ENCODE data around the gene GREM1. TPM values are rescaled to one million over a fixed set of nuclear protein-coding genes. Genes with fewer than 3 reads are reported as not detected.

GREM1 gene
- not detected for total RNA-seq

DNA sequence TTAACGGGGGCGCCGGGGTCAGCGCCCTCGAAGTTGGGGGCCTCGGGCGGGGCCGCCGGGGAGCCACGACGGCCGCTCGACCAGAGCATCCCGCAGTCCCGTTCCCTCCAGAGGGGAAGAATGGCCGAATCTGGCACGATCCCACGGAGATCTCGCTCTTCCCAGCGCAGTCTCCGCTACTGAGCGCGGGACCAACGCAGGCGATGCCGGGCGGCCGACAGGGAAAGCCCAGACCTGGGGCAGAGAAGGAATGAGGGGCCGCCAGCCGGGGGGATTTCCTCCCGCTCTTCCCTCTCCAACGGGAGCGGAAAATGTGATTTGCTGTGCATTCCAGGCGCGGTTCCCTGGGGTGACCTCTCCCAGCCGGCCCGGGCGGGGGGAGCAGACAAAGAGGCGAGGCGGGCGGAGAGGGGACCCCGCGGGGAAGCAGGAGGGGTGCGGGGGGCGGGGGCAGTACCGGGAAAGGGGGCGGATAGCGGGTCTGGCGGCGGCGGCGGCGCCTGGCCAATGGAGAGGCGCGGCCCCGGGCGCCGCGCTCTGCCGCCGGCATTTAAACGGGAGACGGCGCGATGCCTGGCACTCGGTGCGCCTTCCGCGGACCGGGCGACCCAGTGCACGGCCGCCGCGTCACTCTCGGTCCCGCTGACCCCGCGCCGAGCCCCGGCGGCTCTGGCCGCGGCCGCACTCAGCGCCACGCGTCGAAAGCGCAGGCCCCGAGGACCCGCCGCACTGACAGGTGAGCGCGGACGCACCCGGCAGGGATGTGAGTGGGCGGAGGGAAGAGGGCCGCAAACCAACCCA, at the start of gene GREM1:
Gene GREM1, plus strand, starts transcription at position 579 of the 801 bp plus-strand sequence. CDS start 12,687 bp downstream, outside the sequence.
- Mint-ChIP-seq H3K27ac (peak within 1 kb of the TSS; percentile 61), H3K4me1 (peaks cover 25% of the 10 kb centered on the region), H3K4me3 (peak within 1 kb of the TSS; percentile 46), H3K36me3 (no peaks in the 10 kb centered on the region), H3K27me3 (peaks cover 87% of the 10 kb centered on the region), H3K9me3 (ENCODE audit: low read depth) (no peaks in the 10 kb centered on the region)
- no peak for ATAC-seq
- DNase-seq, result no peak
- CTCF ChIA-PET, result no interaction called here

DNA sequence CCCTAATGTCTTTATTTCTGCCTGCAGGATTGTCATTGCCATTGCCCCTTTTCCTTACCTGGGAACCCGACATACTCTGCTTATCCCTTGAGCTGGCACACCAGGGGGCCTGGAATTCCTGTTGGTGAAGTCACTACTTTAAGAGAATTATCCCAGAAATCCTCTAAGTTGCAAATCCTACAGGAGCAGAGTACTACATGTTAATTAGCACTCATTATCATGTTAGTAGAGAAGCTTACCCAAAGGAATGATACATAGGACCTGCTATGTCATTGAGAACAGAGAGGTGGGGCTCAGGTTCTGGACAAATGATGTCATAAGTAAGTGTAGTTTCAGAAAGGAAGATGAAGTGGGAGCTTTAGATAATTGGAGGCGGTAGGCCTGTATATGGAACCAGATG, 48.9 kb upstream of the GREM1 start:
- no peaks in the 10 kb centered on the region for H3K9me3 Mint-ChIP-seq (ENCODE audit: low read depth)
- H3K27ac Mint-ChIP-seq, result no peak overlapping the region
- no peaks in the 10 kb centered on the region for H3K4me1 Mint-ChIP-seq
- no peaks in the 10 kb centered on the region for H3K27me3 Mint-ChIP-seq
- CTCF ChIA-PET, result interaction anchor here (1.0 to 1.4 kb wide), 2 partner anchors 325 to 329 kb away, joined by 3 read pairs; no protein-coding TSS in a partner anchor
- H3K4me3 Mint-ChIP-seq, result no peak overlapping the region
- ATAC-seq (no peak), DNase-seq (no peak)
- H3K36me3 Mint-ChIP-seq, result peaks cover 1% of the 10 kb centered on the region

DNA sequence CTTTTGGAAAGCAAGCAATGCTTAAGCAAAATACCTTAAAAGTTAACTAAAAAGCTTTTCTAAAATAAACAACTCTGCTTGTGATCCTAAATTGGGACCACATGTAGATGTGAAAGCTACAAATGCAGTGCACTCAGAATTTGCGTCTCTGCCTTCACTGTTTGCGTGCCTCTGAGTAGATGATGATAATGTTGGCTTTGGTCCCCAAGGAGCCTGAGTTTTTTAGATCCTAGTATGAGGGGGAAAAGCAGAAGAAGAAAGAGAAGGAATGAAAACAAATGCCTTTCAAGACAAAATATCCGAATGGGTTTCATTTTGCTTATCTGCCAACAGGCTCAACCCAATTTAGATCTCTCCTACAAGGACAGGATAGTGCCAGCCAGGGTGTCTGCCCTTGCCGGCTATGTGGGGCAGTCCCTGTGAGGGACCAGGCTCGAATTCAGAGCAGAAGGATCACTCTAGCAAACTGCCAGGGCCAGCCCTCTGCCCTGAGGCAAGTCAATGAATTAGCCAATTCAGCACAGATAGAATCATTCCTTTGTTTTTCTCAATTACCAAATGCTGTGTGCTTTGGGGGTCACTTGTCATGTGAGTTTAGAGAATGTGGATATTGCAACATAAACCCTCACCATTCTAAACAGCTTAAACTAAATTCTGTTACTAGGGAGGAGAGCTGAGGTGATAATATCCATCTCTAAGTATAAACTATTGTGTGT, 47.8 kb upstream of the GREM1 start:
- H3K36me3 Mint-ChIP-seq, result peaks cover 1% of the 10 kb centered on the region
- H3K9me3 Mint-ChIP-seq (ENCODE audit: low read depth), result no peaks in the 10 kb centered on the region
- DNase-seq, result no peak
- no peak overlapping the region for H3K27ac Mint-ChIP-seq
- no peaks in the 10 kb centered on the region for H3K27me3 Mint-ChIP-seq
- no peak overlapping the region for H3K4me3 Mint-ChIP-seq
- H3K4me1 Mint-ChIP-seq, result no peaks in the 10 kb centered on the region
- CTCF ChIA-PET, result no interaction called here
- ATAC-seq, result no peak

DNA sequence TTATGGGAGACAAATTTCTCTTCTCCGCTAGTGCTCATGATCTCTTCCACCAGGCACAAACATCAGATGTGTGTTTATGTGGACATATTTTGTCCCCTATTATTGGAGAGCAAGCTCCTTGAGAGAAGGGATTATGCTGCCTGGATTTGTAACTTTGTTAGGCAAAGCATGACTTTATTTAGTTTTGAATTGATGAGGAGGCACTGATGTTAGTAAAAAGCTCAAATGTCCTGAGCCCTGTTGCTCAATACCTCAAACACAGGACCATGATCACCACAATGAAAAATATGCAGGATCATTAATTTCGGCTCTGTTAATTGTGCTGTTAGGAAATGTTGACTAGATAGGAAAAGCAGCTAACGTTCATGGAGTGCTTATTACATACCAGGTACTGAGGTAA, 47.2 kb upstream of the GREM1 start:
- Mint-ChIP-seq H3K36me3 (peaks cover 1% of the 10 kb centered on the region), H3K9me3 (ENCODE audit: low read depth) (no peaks in the 10 kb centered on the region), H3K4me1 (no peaks in the 10 kb centered on the region), H3K27ac (no peak overlapping the region), H3K4me3 (no peak overlapping the region), H3K27me3 (no peaks in the 10 kb centered on the region)
- CTCF ChIA-PET, result interaction anchor here (1.4 kb wide), 1 partner anchor 20 kb away, joined by 3 read pairs; no protein-coding TSS in a partner anchor
- DNase-seq (no peak), ATAC-seq (no peak)

DNA sequence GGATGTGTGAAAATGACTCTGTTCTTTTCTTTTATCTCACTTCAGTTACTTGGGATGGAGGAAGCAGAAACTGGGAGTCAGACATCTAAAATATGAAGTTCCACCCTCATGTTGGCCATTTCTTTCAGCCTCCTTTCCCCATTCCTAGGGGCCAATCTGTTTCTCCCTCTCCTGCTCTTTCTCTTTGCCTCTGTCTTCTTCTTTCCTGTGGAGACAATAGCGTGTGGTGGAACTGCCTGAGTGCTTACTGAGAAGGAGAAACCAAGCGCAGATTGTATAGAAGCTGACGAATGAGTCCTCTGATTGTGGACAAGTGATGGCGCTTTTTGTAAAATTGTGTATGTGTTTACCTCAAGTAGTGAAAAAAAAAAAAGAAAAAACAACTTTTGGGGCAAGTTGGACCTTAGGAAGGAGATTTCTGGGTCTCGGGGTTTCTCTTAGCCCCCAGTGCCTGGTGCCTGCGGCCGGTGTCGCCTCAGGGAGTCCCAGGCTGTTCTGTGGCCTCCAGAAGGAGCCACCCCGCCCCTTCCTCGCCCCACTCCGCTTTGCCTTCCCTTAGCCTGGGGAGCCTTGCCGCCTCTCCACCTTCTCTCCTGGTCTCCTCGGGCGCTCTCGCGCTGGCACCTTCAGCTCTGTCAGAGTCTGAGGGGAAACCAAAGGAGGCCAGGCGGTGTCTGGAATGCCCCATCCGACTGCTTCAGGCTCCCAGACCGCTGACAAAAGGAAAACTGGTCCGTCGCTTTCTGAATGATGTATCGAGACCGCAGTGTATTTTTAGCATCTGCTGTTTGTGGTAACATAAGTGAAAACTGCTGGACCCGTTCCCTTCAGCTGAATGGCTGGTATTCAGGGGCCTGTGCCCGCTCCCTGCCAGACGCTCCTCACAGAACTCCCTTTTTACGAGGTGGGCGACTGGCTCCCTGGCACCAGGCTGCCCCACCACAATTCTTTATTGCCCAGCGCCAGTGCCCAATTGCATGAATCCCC, 46.2 kb upstream of the GREM1 start:
- no peaks in the 10 kb centered on the region for H3K4me1 Mint-ChIP-seq

DNA sequence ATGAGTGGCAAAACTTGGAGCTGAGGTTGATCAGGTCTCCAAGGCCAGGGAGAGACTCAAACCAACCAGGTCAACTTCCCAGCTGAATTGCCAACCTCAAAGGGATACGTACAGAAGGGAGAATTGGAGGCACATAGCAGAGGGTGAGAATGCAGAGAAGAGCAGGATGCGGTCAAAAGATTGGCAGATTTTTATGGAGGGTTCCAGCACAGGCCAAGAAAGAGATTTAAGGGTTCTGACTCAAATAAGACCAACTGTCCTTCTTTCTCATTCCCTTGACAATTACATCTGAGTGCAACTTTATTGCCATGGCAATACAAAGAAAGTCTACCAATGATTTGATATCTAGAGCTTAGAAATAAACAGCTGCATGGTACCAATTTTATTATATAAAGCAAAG, 43.1 kb upstream of the GREM1 start:
- Mint-ChIP-seq H3K36me3 (no peaks in the 10 kb centered on the region), H3K4me1 (no peaks in the 10 kb centered on the region), H3K27ac (no peak overlapping the region), H3K9me3 (ENCODE audit: low read depth) (no peaks in the 10 kb centered on the region), H3K4me3 (no peak overlapping the region), H3K27me3 (no peaks in the 10 kb centered on the region)
- DNase-seq (no peak), ATAC-seq (no peak)
- CTCF ChIA-PET, result no interaction called here

More for the DNA sequence above, 46.2 kb upstream of the GREM1 start:
- Mint-ChIP-seq H3K27ac (no peak overlapping the region), H3K27me3 (no peaks in the 10 kb centered on the region), H3K9me3 (ENCODE audit: low read depth) (no peaks in the 10 kb centered on the region), H3K4me3 (no peak overlapping the region), H3K36me3 (peaks cover 1% of the 10 kb centered on the region)
- no peak for ATAC-seq
- no peak for DNase-seq
- CTCF ChIA-PET, result interaction anchor here (0.9 to 1.4 kb wide), 2 partner anchors 21 to 173 kb away, joined by 3 read pairs; no protein-coding TSS in a partner anchor

DNA sequence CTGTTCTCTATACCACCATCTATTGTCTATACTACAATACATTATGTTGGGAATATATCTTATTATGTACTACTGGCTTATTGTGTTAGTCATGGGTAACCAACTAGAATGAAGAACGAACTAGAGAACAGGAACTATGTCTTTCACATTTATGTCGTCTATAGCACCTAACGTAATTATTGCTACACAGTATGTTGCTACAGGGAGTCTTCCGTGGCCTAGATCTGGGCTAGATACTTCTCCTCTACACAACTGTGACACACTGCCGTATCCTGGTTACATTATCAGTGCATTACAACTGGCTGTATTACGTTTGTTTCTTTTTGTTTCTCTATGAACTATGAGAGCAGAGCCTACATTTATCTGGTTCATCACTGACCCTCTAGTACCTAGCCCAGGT, 42.3 kb upstream of the GREM1 start:
- ATAC-seq (no peak), DNase-seq (no peak)
- H3K9me3 Mint-ChIP-seq (ENCODE audit: low read depth), result no peaks in the 10 kb centered on the region
- H3K27ac Mint-ChIP-seq, result no peak overlapping the region
- no peak overlapping the region for H3K4me3 Mint-ChIP-seq
- H3K4me1 Mint-ChIP-seq, result no peaks in the 10 kb centered on the region
- H3K36me3 Mint-ChIP-seq, result no peaks in the 10 kb centered on the region
- no peaks in the 10 kb centered on the region for H3K27me3 Mint-ChIP-seq
- CTCF ChIA-PET, result no interaction called here

DNA sequence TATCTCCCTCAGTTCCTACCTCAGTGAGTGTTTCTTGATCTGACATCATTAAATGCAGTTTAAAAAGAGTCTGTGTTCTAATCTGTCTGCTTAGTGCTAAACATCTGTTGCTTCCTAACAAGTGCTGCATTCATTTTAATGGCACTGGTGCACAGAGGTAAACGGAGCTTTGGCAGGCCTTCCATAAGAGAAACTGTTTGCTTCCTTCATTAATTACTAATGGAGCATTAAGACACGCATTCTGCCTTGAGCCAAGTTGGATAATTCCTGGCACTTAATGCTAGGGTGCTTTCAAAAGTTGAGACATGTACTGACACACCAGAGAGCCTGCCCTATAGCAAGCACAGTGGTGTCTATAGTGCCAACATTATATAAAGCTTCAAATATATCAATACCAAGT, 41.6 kb upstream of the GREM1 start:
- H3K36me3 Mint-ChIP-seq, result no peaks in the 10 kb centered on the region
- no peaks in the 10 kb centered on the region for H3K27me3 Mint-ChIP-seq
- DNase-seq, result no peak
- no peak overlapping the region for H3K4me3 Mint-ChIP-seq
- H3K27ac Mint-ChIP-seq, result no peak overlapping the region
- H3K9me3 Mint-ChIP-seq (ENCODE audit: low read depth), result no peaks in the 10 kb centered on the region
- H3K4me1 Mint-ChIP-seq, result no peaks in the 10 kb centered on the region
- CTCF ChIA-PET, result no interaction called here
- ATAC-seq, result no peak

DNA sequence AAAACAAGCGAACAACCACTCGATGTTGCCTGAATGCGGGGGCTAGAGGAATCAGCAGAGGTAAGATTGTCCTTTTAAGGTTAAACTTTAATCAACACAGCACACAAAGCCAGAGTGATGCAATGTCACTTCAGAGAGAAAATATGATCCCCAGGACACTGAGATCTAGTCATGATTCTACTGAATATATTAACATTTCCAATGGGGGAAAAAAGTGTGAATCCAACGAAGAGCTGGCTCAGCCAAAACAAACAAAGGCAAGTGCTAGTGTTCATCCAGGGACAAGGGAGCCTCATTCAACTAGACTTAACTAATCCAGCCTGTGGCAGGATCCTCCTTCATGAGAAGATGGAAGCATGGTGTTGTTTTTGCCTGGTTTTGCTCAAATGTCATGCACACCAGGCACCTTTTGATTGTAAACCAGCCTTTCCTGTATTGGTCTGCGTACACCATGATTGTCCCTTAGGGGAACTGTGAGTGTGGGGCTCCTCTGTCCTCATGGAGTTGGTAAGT, 40.5 kb upstream of the GREM1 start:
- H3K9me3 Mint-ChIP-seq (ENCODE audit: low read depth), result no peaks in the 10 kb centered on the region
- H3K4me1 Mint-ChIP-seq, result no peaks in the 10 kb centered on the region
- CTCF ChIA-PET, result no interaction called here

DNA sequence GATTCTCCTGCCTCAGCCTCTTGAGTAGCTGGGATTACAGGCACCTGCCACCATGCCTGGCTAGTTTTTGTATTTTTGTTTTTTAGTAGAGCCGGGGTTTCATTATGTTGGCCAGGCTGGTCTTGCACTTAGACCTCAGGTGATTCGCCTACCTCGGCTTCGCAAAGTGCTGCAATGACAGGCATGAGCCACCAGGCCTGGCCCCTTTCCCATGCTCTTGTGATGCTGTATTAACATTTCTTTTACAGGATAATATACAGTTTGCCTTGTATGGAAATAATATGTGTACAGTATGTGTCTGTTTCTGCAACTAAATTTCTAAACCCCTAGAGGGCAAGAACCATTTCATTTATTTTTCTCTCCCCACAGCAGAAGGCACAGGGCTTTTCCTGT, 38.5 kb upstream of the GREM1 start:
- CTCF ChIA-PET, result interaction anchor here (1.5 kb wide), 1 partner anchor 21 kb away, joined by 3 read pairs; no protein-coding TSS in a partner anchor
- H3K9me3 Mint-ChIP-seq (ENCODE audit: low read depth), result no peaks in the 10 kb centered on the region
- H3K4me1 Mint-ChIP-seq, result peaks cover 10% of the 10 kb centered on the region
- ATAC-seq (no peak), DNase-seq (no peak)
- H3K27ac Mint-ChIP-seq, result no peak overlapping the region
- peaks cover 10% of the 10 kb centered on the region for H3K36me3 Mint-ChIP-seq
- H3K27me3 Mint-ChIP-seq, result no peaks in the 10 kb centered on the region
- no peak overlapping the region for H3K4me3 Mint-ChIP-seq

More for the DNA sequence above, 40.5 kb upstream of the GREM1 start:
- Mint-ChIP-seq H3K4me3 (no peak overlapping the region), H3K27me3 (no peaks in the 10 kb centered on the region), H3K36me3 (no peaks in the 10 kb centered on the region), H3K27ac (no peak overlapping the region)
- ATAC-seq (no peak), DNase-seq (no peak)

DNA sequence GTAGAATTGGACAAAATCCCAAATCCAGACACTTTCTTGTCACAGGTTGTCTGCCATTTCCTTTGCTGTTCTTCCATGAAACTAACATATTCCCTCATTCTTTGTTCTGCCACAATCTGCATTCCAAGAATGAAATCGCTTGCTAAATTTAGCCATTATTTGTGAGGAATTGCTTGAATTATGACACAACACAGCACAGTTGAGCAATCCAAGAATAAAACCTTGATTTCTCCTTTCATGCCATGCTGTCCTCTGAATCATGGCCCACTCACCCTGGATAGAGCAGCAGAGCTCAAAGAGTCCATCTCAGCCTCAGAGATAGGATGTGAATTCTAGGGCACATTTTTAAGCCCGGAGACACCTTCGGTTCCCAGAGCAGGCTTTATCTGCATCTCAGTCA, 35.2 kb upstream of the GREM1 start:
- Mint-ChIP-seq H3K4me3 (no peak overlapping the region), H3K27me3 (no peaks in the 10 kb centered on the region), H3K36me3 (peaks cover 22% of the 10 kb centered on the region), H3K9me3 (ENCODE audit: low read depth) (no peaks in the 10 kb centered on the region), H3K4me1 (peaks cover 13% of the 10 kb centered on the region), H3K27ac (no peak overlapping the region)
- no peak for DNase-seq
- CTCF ChIA-PET, result no interaction called here
- ATAC-seq, result no peak

DNA sequence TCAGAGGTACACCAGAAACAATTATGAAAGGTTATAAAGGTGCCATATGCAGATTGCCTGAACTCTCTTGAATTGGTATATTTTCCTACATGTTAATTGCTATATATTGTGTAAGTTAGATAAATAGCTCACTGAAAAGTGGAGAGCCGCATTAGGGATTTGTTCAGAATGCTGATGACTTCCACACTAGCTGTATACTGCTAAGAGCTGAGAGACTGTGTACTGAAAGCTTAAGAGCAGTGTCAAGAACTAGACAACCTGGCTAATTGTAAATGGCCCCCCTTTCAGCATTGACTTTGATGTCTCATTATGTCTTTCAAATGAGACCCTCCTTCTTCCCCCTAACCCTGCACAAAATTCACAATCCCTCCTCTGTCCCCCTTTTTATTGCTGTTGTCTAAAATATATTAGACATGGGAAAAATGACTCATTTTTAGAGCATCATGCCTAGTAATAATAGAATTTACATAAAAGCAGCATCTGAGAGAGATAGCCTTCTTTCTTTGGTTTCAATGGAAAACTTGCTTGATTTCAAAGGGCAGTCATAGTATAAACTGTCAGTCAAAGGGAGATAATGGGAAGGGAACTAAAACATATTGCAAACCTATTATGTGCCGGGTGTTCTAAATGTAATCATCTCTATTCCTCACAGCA, 34.7 kb upstream of the GREM1 start:
- Mint-ChIP-seq H3K27ac (no peak overlapping the region), H3K4me3 (no peak overlapping the region), H3K4me1 (peaks cover 13% of the 10 kb centered on the region), H3K36me3 (peaks cover 22% of the 10 kb centered on the region), H3K27me3 (no peaks in the 10 kb centered on the region), H3K9me3 (ENCODE audit: low read depth) (no peaks in the 10 kb centered on the region)
- DNase-seq (no peak), ATAC-seq (no peak)
- CTCF ChIA-PET, result interaction anchor here (1.3 kb wide), 1 partner anchor 21 kb away, joined by 6 read pairs; no protein-coding TSS in a partner anchor
